Measurements from ENCODE around the gene GAL.

GRCh38 chr11:68664141-68664540 lies 20.2 kb upstream of the GAL start:
- no peak for TF ChIP-seq POLR2AphosphoS5 (IDR thresholded peaks at IDR 0.05; ENCODE audit: low read depth)
- TF ChIP-seq EZH2 (IDR thresholded peaks at IDR 0.05; ENCODE audit: low read depth, unreplicated experiment) = no peak
- TF ChIP-seq CTCF (conservative IDR thresholded peaks at IDR 0.05; ENCODE audit: low read depth in 2 of 2) = no peak
- no peak for TF ChIP-seq NANOG (IDR thresholded peaks at IDR 0.05; ENCODE audit: borderline replicate concordance)
- TF ChIP-seq EZH2phosphoT487 (IDR thresholded peaks at IDR 0.05; ENCODE audit: unreplicated experiment) = no peak
- no peak for TF ChIP-seq REST (IDR thresholded peaks at IDR 0.05; ENCODE audit: unreplicated experiment)
- TF ChIP-seq CREB1 (CRISPR knock-in tag; IDR thresholded peaks at IDR 0.05; ENCODE audit: low read depth) = no peak
- TF ChIP-seq STAT1 (IDR thresholded peaks at IDR 0.05; ENCODE audit: unreplicated experiment) = no peak
- TF ChIP-seq JUNB (IDR thresholded peaks at IDR 0.05; ENCODE audit: unreplicated experiment) = no peak
- no peak for TF ChIP-seq ETS1 (IDR thresholded peaks at IDR 0.05)
- TF ChIP-seq ZNF114 (CRISPR knock-in tag; IDR thresholded peaks at IDR 0.05) = no peak
- no peak for TF ChIP-seq ZNF331 (CRISPR knock-in tag; IDR thresholded peaks at IDR 0.05; ENCODE audit: low read depth)
- no peak for TF ChIP-seq ZNF462 (CRISPR knock-in tag; IDR thresholded peaks at IDR 0.05)

Measured in GM23338 (cell line).